IPS DF 4.7 (cell line): ENCODE results near the gene SLC30A2.

Experiments
- DNase-seq: peaks from one replicate; pipeline ENCODE4 v3.0.0-alpha.2; 2013; ENCODE audit warnings: low spot score; ENCODE audit errors: extremely low read depth

Gene SLC30A2

GRCh38 chr1:26070296-26070962, 24.5 kb upstream of the SLC30A2 start:
- no peak for DNase-seq

GRCh38 chr1:26069941-26070295, 24.0 kb upstream of the SLC30A2 start:
- DNase-seq = no peak

- no peak for DNase-seq
Measured at GRCh38 chr1:26067432-26067911, 21.6 kb upstream of the SLC30A2 start, which contains the start of gene TRIM63. Gene TRIM63 (minus strand): TSS chr1:26067630. CDS start chr1:26067494, 136 bp downstream.

- no peak for DNase-seq
Measured at GRCh38 chr1:26066857-26067256, 20.9 kb upstream of the SLC30A2 start.

- no peak for DNase-seq
Measured at GRCh38 chr1:26066160-26066559, 20.2 kb upstream of the SLC30A2 start.

GRCh38 chr1:26064553-26064952, 18.6 kb upstream of the SLC30A2 start:
- no peak for DNase-seq

GRCh38 chr1:26060832-26061574, 15.1 kb upstream of the SLC30A2 start:
- no peak for DNase-seq

GRCh38 chr1:26059906-26060305, 14.0 kb upstream of the SLC30A2 start:
- no peak for DNase-seq

GRCh38 chr1:26058052-26058595, 12.2 kb upstream of the SLC30A2 start:
- DNase-seq = no peak

- DNase-seq = no peak
Measured at GRCh38 chr1:26057189-26057588, 11.3 kb upstream of the SLC30A2 start.

- no peak for DNase-seq
Measured at GRCh38 chr1:26055041-26055440, 9.1 kb upstream of the SLC30A2 start.

GRCh38 chr1:26053718-26054560, 8.0 kb upstream of the SLC30A2 start:
- DNase-seq = no peak

- no peak for DNase-seq
Measured at GRCh38 chr1:26050248-26050640, 4.3 kb upstream of the SLC30A2 start.

- DNase-seq = no peak
Measured at GRCh38 chr1:26049531-26050247, 3.8 kb upstream of the SLC30A2 start.

- DNase-seq = no peak
Measured at GRCh38 chr1:26047278-26047874, 1.5 kb upstream of the SLC30A2 start.

GRCh38 chr1:26046246-26047095, 553 bp upstream of the SLC30A2 start:
- DNase-seq = no peak

GRCh38 chr1:26044971-26045721, 772 bp downstream of the SLC30A2 start:
- no peak for DNase-seq

- DNase-seq = no peak
Measured at GRCh38 chr1:26044414-26044813, 1.5 kb downstream of the SLC30A2 start.

GRCh38 chr1:26043765-26044164, 2.2 kb downstream of the SLC30A2 start:
- DNase-seq = no peak
